HCT116 (cell line): ENCODE measurements around the gene GYS2. TPM values are rescaled to one million over a fixed set of nuclear protein-coding genes. Genes with fewer than 3 reads are reported as not detected.

Experiments used
- ATAC-seq: fragments of 200-7000 bp; cut with Tn5 transposase; 2 replicates; pipeline ENCODE4 v1.9.1; 2020; ENCODE audit warnings: mild to moderate bottlenecking, moderate library complexity
- BruUV-seq: library from RNA; stranded (reverse); fragments of 400-500 nt; replicated peaks from 2 replicates; lab custom pipeline; 2021; lab: Mats Ljungman, UMichigan
- CTCF ChIA-PET: fragments of 300-600 bp; sonication (Branson Sonifier 250); formaldehyde crosslinking; loops from one replicate; lab custom pipeline; 2021; ENCODE audit warnings: antibody characterized with exemption; lab: Charles Lee
- POLR2A ChIA-PET: fragments of 300-600, 350-600 bp; sonication (Branson Sonifier 250); formaldehyde crosslinking; loops from one replicate; lab custom pipeline; 2021; ENCODE audit warnings: antibody characterized with exemption; lab: Charles Lee
- RAD21 ChIA-PET, 2 experiments: fragments of 300-600 bp; sonication (Branson Sonifier 250); formaldehyde crosslinking; loops; one replicate each; lab custom pipeline; 2023; ENCODE audit warnings: low total read pairs in 2 of 2; ENCODE audit not compliant: uncharacterized antibody in 2 of 2, unreplicated experiment in 2 of 2, low non-redundant PET in 1 of 2; lab: Charles Lee
- DNase-seq: peaks from one replicate; pipeline ENCODE4 v3.0.0-alpha.2; 2010; ENCODE audit warnings: low read depth, low spot score
- H2AFZ ChIP-seq: fragments of 200-600 bp; shearing (Covaris generic), sonication (generic); 2 replicates; pipeline ENCODE4 v1.6.1; 2017; ENCODE audit warnings: low read depth, mixed run types, mixed read lengths, antibody characterized with exemption, low read length; ENCODE audit not compliant: poor library complexity, severe bottlenecking
- H3K27ac ChIP-seq: 2 replicates; pipeline ENCODE4 v1.5.1; 2012; ENCODE audit warnings: low read depth, low read length
- H3K27me3 ChIP-seq: fragments of 200-600 bp; sonication (generic); 2 replicates; pipeline ENCODE4 v1.6.1; 2016; ENCODE audit warnings: mixed run types, low read length, mixed read lengths; ENCODE audit not compliant: insufficient read depth
- H3K36me3 ChIP-seq, 2 experiments: fragments of 200-500 bp in 1 of 2; fragments of 200-600 bp in 1 of 2; sonication (Bioruptor generic) in 1 of 2; sonication (generic) in 1 of 2; 2 replicates each; pipeline versions ENCODE4 v1.5.1 to v1.6.1; 2014 to 2016; ENCODE audit warnings: low read length in 2 of 2, inconsistent platforms in 1 of 2, mixed read lengths in 1 of 2, mixed run types in 1 of 2; ENCODE audit not compliant: insufficient read depth in 2 of 2, control insufficient read depth in 1 of 2
- H3K4me1 ChIP-seq, 2 experiments: fragments of 200-600 bp in 1 of 2; sonication (generic) in 1 of 2; 2 replicates each; pipeline versions ENCODE4 v1.5.1 to v1.6.1; 2012 to 2017; ENCODE audit warnings: low read length in 2 of 2, inconsistent platforms in 1 of 2, mild to moderate bottlenecking in 1 of 2, mixed read lengths in 1 of 2, mixed run types in 1 of 2, moderate library complexity in 1 of 2; ENCODE audit not compliant: insufficient read depth in 2 of 2, control insufficient read depth in 1 of 2
- H3K4me2 ChIP-seq: fragments of 200-600 bp; sonication (generic); 2 replicates; pipeline ENCODE4 v1.6.1; 2017; ENCODE audit warnings: mixed run types, low read length, mixed read lengths
- H3K4me3 ChIP-seq, 2 experiments: fragments of 200-600 bp in 1 of 2; sonication (generic) in 1 of 2; replicated peaks in 1 of 2; 2 replicates each; pipeline ENCODE4 v1.5.1; 2011 to 2016; ENCODE audit warnings: low read length in 2 of 2, control low read depth in 1 of 2, low read depth in 1 of 2, mild to moderate bottlenecking in 1 of 2, mixed read lengths in 1 of 2, mixed run types in 1 of 2
- H3K79me2 ChIP-seq: fragments of 200-600 bp; sonication (generic); 2 replicates; pipeline ENCODE4 v1.6.1; 2017; ENCODE audit warnings: mild to moderate bottlenecking, mixed run types, low read length, moderate library complexity, mixed read lengths; ENCODE audit not compliant: insufficient read depth
- H3K9ac ChIP-seq: fragments of 200-600 bp; sonication (generic); 2 replicates; pipeline ENCODE4 v1.6.1; 2016; ENCODE audit warnings: low read length, mixed read lengths
- H3K9me2 ChIP-seq: fragments of 200-600 bp; sonication (generic), shearing (Covaris generic); 2 replicates; pipeline ENCODE4 v1.6.1; 2017; ENCODE audit warnings: mixed run types, mild to moderate bottlenecking, moderate library complexity; ENCODE audit not compliant: insufficient read depth
- H3K9me3 ChIP-seq, 2 experiments: fragments of 200-500 bp in 1 of 2; fragments of 200-600 bp in 1 of 2; sonication (Bioruptor generic) in 1 of 2; sonication (generic) in 1 of 2; 2 replicates each; pipeline ENCODE4 v1.6.1; 2014 to 2017; ENCODE audit warnings: low read length in 2 of 2, mixed read lengths in 2 of 2, inconsistent platforms in 1 of 2, low read depth in 1 of 2, mild to moderate bottlenecking in 1 of 2, mixed run types in 1 of 2, moderate library complexity in 1 of 2; ENCODE audit not compliant: control insufficient read depth in 1 of 2, insufficient read depth in 1 of 2
- H4K20me1 ChIP-seq: fragments of 200-600 bp; sonication (generic), shearing (Covaris generic); 2 replicates; pipeline ENCODE4 v1.6.1; 2017; ENCODE audit warnings: mixed run types, mild to moderate bottlenecking, moderate library complexity; ENCODE audit not compliant: insufficient read depth
- CBX3 ChIP-seq: IDR thresholded peaks from 2 replicates; pipeline ENCODE4 v1.6.1; 2012; ENCODE audit warnings: low read depth
- CEBPB ChIP-seq: IDR thresholded peaks from 2 replicates; pipeline ENCODE4 v1.6.1; 2012; ENCODE audit warnings: low read depth
- EGR1 ChIP-seq: IDR thresholded peaks from 2 replicates; pipeline ENCODE4 v1.6.1; 2012; ENCODE audit warnings: low read depth
- ELF1 ChIP-seq: IDR thresholded peaks from 2 replicates; pipeline ENCODE4 v1.6.1; 2012; ENCODE audit warnings: low read depth, borderline replicate concordance
- EZH2 ChIP-seq: fragments of 200-600 bp; sonication (generic); IDR thresholded peaks from 2 replicates; pipeline ENCODE4 v1.6.1; 2017; ENCODE audit warnings: antibody characterized with exemption, mixed run types
- EZH2phosphoT487 ChIP-seq: fragments of 200-600 bp; IDR thresholded peaks from 2 replicates; pipeline ENCODE4 v1.6.1; 2018; ENCODE audit warnings: antibody characterized with exemption, borderline replicate concordance
- POLR2AphosphoS5 ChIP-seq: IDR thresholded peaks from 2 replicates; pipeline ENCODE4 v1.6.1; 2011; ENCODE audit warnings: mild to moderate bottlenecking, low read depth, low read length, moderate library complexity
- RAD21 ChIP-seq: IDR thresholded peaks from 2 replicates; pipeline ENCODE4 v1.6.1; 2012; ENCODE audit warnings: low read depth, mild to moderate bottlenecking
- SIN3A ChIP-seq: IDR thresholded peaks from 2 replicates; pipeline ENCODE4 v1.6.1; 2012; ENCODE audit warnings: low read depth
- SP1 ChIP-seq: IDR thresholded peaks from 2 replicates; pipeline ENCODE4 v1.6.1; 2012; ENCODE audit warnings: low read depth
- SRF ChIP-seq: IDR thresholded peaks from 2 replicates; pipeline ENCODE4 v1.6.1; 2012; ENCODE audit warnings: low read depth
- ZFX ChIP-seq: fragments of 450-650 bp; IDR thresholded peaks from 2 replicates; pipeline ENCODE4 v1.6.1; 2017
- intact Hi-C: fragments of 100-400 bp; cut with micrococcal nuclease; formaldehyde crosslinking; loops from 2 replicates; pipeline ENCODE4 v1.10.0; 2022
- total RNA-seq: library from RNA; stranded (reverse); gene quantifications from one replicate; pipeline ENCODE4 v1.2.1, GENCODE V29; 2021; ENCODE audit not compliant: unreplicated experiment
- TF ChIP-seq, protein P1 (sequence below): IDR thresholded peaks from 2 replicates; pipeline ENCODE4 v1.6.1; 2012
- TF ChIP-seq, protein P2 (sequence below): IDR thresholded peaks from 2 replicates; pipeline ENCODE4 v1.6.1; 2011; ENCODE audit warnings: mild to moderate bottlenecking, low read length, moderate library complexity; ENCODE audit not compliant: insufficient replicate concordance; ENCODE audit errors: extremely low read depth
- TF ChIP-seq, protein P3 (sequence below): IDR thresholded peaks from 2 replicates; pipeline ENCODE4 v1.6.1; 2012

Gene GYS2
- total RNA-seq, 1 experiment from 2014 or later = not detected

DNA sequence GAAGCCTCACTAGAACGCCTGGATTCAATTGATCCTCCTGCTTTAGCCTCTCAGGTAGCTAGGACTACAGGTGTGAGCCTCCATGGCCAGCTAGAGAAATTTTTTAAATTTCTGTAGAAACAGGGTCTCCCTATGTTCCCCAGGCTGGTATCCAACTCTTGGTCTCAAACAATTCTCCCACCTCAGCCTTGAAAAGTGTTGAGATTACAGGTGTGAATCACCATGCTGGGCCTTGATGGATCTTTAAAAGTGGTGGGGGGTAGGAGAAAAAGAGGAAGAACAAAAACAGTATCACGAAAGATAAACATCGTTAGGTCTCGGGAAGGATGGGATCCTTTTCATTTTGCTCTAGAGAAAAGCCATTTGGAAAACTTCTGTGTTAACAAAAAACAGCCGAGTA is 4.5 kb downstream of the GYS2 start:
- BruUV-seq = no TSS peak
- ChIA-PET POLR2A (no interaction called here), RAD21 (no interaction called here), CTCF (no interaction called here)
- Histone ChIP-seq H3K9me3 (no peaks in the 10 kb centered on the region), H3K27ac (no peak overlapping the region), H3K4me2 (no peak overlapping the region), H2AFZ (no peak overlapping the region), H3K36me3 (no peaks in the 10 kb centered on the region), H3K9me2 (no peaks in the 10 kb centered on the region), H4K20me1 (no peaks in the 10 kb centered on the region), H3K4me1 (no peaks in the 10 kb centered on the region), H3K27me3 (no peaks in the 10 kb centered on the region), H3K79me2 (no peaks in the 10 kb centered on the region), H3K9ac (no peak overlapping the region), H3K4me3 (no peak overlapping the region)
- DNase-seq = no peak
- intact Hi-C loops = loop anchor here (10.0 kb wide), 1 partner anchor 395 kb away; no protein-coding TSS in a partner anchor
- no peak for ATAC-seq
- TF ChIP-seq EGR1 (no peak), SIN3A (no peak), EZH2 (no peak), EZH2phosphoT487 (no peak), CBX3 (no peak), SP1 (no peak), RAD21 (no peak)
- TF ChIP-seq, protein P1, sequence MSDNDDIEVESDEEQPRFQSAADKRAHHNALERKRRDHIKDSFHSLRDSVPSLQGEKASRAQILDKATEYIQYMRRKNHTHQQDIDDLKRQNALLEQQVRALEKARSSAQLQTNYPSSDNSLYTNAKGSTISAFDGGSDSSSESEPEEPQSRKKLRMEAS = no peak

DNA sequence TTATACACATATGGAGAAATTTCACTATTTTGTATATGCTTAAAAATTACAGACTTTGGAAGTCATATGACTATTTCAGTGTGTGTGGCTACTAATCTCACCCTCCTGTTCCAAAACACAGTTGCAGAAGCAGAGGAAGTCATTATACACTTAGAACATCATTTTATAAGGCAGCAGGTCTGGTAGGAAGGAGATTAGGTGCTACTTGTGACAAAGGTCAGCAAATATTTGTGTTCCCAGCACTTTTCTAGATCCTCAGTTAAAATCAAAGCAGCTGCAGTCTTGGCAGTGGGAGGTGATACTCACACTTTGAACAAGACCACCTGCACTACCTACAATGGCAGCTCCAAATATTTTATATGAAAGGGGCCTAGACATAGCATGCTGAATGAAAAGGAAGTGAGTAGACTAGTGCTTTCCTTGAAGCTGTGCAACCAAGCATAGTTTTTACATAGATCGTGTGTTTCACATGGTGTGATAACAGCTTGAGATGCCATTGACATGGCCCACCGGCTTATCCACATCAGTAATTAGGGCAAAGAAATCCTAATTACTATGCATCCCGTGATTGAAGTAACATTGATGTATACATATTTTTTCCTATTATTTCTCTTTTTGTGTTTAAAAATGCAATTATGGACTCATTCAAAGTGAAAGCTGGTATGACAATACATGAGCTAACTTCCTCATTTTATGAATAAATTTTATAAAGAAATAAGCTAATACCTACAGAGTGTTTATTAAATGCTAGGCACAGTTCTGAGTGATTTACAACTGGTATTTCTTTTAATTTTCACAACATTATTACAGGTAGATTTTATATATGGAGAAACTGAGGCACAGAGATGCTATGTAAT is 5.3 kb downstream of the GYS2 start:
- intact Hi-C loops = no loop called here
- Histone ChIP-seq H3K36me3 (no peaks in the 10 kb centered on the region), H3K9me2 (no peaks in the 10 kb centered on the region), H3K79me2 (no peaks in the 10 kb centered on the region), H3K27me3 (no peaks in the 10 kb centered on the region), H2AFZ (no peak overlapping the region), H3K4me2 (no peak overlapping the region), H3K4me1 (no peaks in the 10 kb centered on the region), H4K20me1 (no peaks in the 10 kb centered on the region), H3K4me3 (no peak overlapping the region), H3K9ac (no peak overlapping the region), H3K9me3 (no peaks in the 10 kb centered on the region), H3K27ac (no peak overlapping the region)
- CTCF ChIA-PET = no interaction called here
- POLR2A ChIA-PET = no interaction called here
- ATAC-seq (no peak), DNase-seq (no peak)
- no TSS peak for BruUV-seq
- RAD21 ChIA-PET = no interaction called here
- no peak for TF ChIP-seq CEBPB
- no peak for TF ChIP-seq ZFX
- TF ChIP-seq, protein P2, sequence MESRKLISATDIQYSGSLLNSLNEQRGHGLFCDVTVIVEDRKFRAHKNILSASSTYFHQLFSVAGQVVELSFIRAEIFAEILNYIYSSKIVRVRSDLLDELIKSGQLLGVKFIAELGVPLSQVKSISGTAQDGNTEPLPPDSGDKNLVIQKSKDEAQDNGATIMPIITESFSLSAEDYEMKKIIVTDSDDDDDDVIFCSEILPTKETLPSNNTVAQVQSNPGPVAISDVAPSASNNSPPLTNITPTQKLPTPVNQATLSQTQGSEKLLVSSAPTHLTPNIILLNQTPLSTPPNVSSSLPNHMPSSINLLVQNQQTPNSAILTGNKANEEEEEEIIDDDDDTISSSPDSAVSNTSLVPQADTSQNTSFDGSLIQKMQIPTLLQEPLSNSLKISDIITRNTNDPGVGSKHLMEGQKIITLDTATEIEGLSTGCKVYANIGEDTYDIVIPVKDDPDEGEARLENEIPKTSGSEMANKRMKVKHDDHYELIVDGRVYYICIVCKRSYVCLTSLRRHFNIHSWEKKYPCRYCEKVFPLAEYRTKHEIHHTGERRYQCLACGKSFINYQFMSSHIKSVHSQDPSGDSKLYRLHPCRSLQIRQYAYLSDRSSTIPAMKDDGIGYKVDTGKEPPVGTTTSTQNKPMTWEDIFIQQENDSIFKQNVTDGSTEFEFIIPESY = no peak
- no peak for TF ChIP-seq SP1
- TF ChIP-seq ELF1 = no peak
- TF ChIP-seq SRF = no peak
- no peak for TF ChIP-seq POLR2AphosphoS5
- TF ChIP-seq EZH2 = no peak
- TF ChIP-seq SIN3A = no peak
- TF ChIP-seq, protein P3, sequence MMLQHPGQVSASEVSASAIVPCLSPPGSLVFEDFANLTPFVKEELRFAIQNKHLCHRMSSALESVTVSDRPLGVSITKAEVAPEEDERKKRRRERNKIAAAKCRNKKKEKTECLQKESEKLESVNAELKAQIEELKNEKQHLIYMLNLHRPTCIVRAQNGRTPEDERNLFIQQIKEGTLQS = no peak
- no peak for TF ChIP-seq RAD21
- no peak for TF ChIP-seq EZH2phosphoT487
